Activated effector memory CD4-positive, alpha-beta T cell treated with Interleukin-2 at 50 U/mL for 16 hours (primary cell): ENCODE results near the gene ANKRD33B.

ENCODE experiments used
- DNase-seq: peaks from one replicate; pipeline ENCODE4 v3.0.0-alpha.2; 2020

ANKRD33B gene

DNA sequence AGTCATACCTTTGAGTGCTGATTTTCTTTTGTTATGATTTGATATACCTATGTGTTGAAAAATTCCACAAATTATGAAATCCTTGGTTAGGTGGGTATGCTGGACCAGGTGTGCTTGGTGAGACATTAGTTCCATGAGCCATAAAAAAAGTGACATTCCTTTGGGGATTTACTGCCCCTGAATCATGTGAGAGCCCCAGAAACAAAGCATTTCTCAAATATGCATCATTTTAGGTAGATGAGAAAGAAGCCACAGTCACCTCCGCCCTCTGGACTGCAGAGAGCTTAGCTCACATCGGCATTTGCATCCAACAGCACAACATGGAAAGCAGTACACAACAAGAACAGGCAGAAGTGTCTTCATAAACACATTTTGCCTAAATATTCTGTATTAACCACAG is 141.9 kb downstream of the ANKRD33B start:
- no peak for DNase-seq

GRCh38 chr5:10706326-10706725 is 142.5 kb downstream of the ANKRD33B start:
- DNase-seq, result no peak
